ENCODE data around the gene BTBD9.
A peak's percentile ranks its signal among the peaks of the same experiment; 100 is the strongest.

BTBD9 gene

DNA sequence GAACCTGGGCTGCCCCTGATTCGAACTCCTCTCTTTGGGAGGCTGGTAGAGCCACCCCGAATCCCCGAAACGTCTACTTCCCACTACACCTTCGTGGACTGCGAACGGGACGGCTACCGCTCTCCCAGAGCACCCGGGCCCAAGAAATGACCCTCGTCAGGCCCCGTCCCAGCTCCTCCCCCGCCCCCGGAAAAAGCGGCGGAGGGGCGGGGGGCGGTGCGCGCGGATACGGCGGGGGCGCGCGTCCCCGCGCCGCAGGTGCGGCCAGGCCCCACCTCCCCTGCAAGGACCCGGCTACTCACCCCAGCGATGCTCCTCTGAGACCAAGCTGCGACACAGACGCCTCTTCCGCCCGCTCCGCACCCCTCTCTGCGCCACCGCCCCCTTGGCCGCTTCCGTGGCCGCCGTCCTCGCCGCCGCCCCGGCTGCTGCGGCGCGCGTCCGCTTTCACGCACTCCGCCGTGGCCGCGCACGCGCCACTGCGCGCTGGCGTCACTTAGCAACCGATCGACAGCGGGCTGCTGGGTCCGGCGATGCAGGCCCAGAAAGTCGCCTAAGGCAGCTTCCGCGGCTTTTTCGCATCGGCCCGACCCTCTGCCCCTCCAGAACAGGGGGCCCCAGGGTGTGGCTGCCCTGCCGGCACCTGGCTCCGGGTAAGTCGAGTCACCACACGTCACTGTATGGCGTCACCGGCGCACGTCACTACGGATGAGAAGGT is at the start of gene BTBD9:
BTBD9 (minus strand) TSS at position 432 of the 718 bp plus-strand sequence.
- DNase-seq = peak; percentile 80

GRCh38 chr6:38688579-38689087 is 48.9 kb upstream of the BTBD9 start:
- no peak for DNase-seq

DNA sequence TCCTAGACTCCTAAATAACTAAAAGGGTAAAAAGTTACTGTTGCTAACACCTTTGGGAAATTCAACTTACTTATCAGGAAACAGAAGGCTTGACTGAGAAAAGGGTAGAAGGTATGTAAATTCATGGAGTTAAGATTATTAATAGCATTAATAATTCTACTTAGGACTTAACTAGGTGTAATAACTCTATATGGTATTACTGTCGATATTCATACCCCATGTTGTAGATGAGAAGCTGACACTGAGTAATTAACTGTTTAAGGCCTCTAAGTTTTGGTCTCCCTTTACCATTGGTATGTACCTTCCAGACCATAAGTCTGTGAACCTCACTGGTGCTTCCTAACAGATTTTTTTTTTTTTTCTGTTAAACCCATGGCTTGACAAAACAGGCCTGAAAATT is 47.8 kb upstream of the BTBD9 start:
- DNase-seq = no peak

GRCh38 chr6:38687043-38687353 is 47.3 kb upstream of the BTBD9 start:
- no peak for DNase-seq

DNA sequence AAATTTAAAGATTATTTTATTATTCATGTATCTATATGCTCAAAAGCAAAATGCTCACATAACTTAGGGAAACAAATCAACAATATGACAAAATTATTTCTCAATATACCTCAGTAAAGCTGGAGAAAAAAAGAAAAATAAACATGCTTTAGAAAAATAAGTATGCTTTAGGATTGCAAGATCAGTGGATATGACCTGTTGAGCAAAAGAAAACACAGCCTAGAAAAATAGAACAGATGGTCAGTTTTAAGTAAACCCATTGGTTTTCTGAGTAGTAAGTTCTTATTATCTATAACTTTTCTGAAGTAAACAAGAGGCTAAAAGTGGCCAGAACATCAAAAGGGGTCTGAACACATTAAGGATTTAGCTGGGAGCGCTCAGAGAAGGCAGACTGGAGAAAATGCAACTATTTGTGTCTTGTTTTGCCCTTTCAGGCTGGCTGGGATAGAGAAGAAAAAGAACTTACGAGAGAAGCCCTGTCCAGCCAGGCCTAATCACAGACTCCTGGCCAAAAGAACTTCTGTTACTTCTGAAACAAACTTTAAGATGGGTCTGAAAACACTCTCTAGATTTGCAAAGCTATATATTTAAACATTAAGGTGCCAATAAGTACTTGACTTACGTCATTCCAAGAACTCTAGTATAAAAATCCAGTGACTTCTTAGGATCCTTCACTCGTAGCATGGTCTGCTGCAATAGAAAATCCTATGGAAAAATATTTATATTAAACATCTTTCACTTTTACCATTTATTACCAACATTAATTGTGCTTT is 46.7 kb upstream of the BTBD9 start:
- no peak for DNase-seq

- DNase-seq = no peak
Observed at GRCh38 chr6:38684904-38685303, 45.2 kb upstream of the BTBD9 start.

DNA sequence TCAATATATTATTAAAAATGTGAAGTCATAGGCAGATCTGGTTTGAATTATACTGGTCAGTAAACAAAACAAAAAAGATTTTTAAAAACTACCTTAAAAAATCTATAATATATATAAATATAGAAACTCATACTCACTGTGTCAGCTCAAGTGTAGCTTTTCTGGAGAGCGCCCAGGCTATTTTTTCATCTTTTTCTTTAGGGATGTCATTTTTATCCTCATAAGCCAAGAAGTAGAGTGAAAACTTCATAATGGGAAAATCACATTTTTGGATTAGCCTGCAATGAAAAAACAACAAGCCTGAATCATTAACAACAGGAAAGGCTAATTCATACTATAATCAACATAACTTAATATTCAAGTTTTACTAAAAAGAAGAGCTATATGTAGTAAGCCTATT is 44.5 kb upstream of the BTBD9 start:
- no peak for DNase-seq

- DNase-seq = no peak
Observed at GRCh38 chr6:38681850-38682249, 42.1 kb upstream of the BTBD9 start.

- no peak for DNase-seq
Observed at GRCh38 chr6:38679668-38680067, 39.9 kb upstream of the BTBD9 start.

DNA sequence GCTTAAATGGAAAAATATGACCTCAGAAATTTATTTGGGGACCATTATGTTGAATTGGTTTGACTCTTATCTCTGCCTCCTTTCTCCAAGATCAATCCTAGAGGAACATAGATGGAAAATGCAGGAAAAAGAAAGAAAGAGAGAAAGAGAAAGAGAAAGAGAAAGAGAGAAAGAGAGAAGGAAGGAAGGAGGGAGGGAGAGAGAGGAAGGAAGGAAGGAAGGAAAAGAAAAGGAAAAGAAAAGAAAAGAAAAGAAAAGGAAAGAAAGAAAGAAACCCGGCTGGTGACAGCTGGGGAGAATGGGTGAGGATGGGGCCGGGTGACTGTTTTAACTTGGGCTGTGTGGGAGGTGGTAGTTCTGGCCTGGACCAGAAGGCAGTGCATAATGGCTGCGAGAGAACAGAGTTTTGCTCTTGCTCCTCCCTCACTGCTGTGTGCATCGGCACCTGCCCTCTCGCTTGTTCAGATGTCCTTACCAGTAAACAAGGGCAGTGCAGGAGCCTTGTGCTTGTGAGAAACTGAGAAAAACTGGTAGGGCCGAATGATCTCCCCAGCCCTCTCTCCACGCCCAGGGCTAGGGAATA is 38.5 kb upstream of the BTBD9 start:
- DNase-seq = no peak

DNA sequence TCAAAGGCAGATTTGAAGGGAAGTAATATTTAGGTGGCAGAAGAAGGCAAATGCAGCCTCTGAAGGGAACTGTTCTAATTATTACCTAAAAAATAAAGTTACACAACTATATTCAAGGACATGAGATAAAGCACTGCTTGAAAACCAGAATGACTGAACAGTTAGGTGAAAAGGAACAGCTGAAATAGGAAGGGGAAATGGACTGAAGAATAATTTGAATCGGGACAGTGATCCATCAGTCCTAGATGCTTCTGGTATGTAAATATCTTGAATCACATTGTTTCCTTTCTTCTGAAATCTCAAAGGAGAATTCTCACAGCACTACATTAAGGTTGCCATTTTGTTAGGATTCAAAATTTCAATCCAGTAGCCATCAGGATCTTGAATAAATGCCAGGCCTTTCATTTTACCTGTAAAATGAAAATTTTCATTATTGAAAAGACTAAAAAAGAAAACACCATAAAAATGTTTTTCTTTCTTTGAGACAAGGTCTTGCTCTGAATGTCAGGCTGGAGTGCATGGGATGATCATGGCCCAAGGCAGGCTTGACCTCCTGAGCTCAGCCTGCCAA is 37.3 kb upstream of the BTBD9 start:
- no peak for DNase-seq

GRCh38 chr6:38676236-38676973 is 36.7 kb upstream of the BTBD9 start:
- no peak for DNase-seq

- no peak for DNase-seq
Observed at GRCh38 chr6:38673397-38674165, 33.9 kb upstream of the BTBD9 start.

DNA sequence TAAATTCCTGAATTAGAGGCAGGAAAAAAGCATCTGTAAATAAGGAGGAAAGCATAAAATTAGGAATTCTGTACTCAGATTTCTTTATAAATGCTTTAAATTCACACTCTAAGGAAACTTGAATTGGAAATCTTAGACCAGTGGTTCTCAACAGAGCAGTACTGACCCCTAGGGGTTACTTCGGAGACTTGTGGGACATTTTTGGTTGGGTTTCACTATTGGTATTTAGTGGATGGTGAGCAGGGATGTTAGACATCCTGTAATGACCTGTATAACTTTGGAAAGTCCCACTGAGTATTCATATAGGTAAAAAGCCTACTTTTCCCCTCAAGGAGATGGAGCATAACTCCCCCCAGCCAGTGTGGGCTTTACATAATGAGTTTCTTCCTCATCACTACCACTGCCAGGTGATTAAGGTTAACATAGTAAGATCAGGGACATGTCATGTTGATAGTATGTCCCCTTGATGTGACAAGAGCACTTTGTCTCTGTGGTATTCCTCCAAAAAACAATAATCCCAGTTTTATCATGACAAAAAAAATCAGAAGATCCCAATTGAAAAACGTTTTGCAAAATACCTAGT is 32.2 kb upstream of the BTBD9 start:
- DNase-seq = peak; percentile 30

DNA sequence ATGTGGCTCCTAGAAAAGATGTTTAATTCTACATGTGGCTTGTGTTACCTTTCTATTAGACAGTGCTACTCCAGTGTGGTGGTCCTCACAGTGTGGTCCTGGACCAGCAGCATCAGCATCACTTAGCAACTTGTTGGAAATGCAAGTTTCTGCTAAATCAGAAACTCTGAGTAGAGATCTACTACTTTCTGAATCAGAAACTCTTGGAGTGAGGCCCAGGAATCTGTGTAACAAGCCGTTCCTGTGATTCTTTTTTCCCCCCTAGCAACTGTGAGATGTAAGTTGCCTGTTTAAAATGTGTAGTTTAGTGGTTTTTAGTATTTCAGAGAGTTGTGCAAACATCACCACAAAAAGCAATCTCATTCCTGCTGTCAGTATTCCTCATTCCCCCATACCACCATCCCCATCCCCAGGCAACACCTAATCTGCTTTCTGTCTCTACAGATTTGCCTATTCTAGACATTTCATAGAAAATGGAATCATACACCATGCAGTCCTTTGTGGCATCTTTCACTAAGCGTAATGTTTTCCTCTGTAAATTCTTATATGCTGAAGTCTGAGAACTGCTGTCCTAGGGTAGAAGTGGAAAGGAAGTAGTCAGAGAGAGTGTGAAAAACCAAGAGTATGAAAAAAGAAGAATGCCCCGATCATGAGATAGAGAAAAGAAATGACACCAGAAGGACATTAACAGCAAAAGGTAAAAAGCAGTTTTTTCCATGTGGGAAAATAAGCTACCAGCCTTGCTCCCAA is 18.9 kb upstream of the BTBD9 start:
- no peak for DNase-seq

DNA sequence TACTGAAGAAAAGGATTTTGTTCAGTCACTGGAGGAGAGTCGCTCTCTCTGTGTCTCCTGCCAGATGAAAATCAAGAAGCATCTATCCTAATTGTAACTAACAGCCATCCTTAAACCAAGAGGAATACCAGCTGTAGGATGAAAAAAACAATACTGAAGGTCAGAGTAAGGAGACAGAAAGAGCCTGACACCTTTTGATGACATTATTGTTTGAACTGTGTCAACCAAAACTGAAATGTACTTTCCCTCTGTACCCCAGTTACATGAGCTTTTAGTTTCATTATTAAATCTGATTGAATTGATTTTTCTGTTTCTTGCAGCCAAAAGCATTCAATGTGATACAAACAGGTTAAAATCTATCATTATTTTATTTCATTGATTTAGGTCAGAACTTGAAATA is 17.2 kb upstream of the BTBD9 start:
- DNase-seq = no peak

DNA sequence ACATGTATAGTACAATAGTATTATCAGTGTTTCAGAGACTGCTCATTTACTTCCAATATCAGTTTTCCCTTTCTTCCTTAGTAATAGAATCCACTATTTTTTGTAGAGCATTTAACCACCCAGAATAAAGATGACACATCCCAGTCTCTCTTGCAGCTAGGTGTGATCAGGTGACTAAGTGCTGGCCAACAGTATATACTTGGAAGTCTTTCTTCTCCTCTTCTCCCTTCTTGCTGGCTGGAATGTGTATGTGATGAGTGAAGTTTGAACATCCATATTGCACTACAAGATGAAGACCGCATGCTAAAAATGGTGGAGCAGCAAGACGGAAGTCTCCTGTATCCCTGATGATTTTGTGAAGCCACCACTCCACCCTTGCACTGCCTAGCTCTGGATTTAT is 14.5 kb upstream of the BTBD9 start:
- no peak for DNase-seq

GRCh38 chr6:38651121-38651784 is 11.5 kb upstream of the BTBD9 start:
- DNase-seq = no peak

GRCh38 chr6:38650207-38650752 is 10.6 kb upstream of the BTBD9 start:
- DNase-seq = no peak

GRCh38 chr6:38649744-38650143 is 10.0 kb upstream of the BTBD9 start:
- no peak for DNase-seq

Data from midbrain (tissue), 1 donor.